ENCODE measurements around the gene SP3. TPM values are rescaled to one million over a fixed set of nuclear protein-coding genes. Genes with fewer than 3 reads are reported as not detected.

The SP3 gene
- total and polyA plus RNA-seq, 3 experiments from 2014 or later, result 61.0 to 98.4 (median 93.0) TPM

- no peak for DNase-seq
- CTCF ChIA-PET, result no interaction called here
- H3K4me3 Mint-ChIP-seq, result no peak overlapping the region
Observed at GRCh38 chr2:173934895-173935294, 30.3 kb downstream of the SP3 start.

GRCh38 chr2:173931751-173932150 lies 33.4 kb downstream of the SP3 start:
- H3K4me1 ChIP-seq (ENCODE audit: insufficient read depth, low read length), result peaks cover 44% of the 10 kb centered on the region
- peaks cover 7 to 43% (median 15%) of the 10 kb centered on the region in 3 donors for H3K36me3 Mint-ChIP-seq
- H3K27me3 Mint-ChIP-seq, result no peaks in the 10 kb centered on the region
- ChIA-PET POLR2A (no interaction called here), CTCF (interaction anchor here (0.8 kb wide), 1 partner anchor 31 kb away, joined by 3 read pairs; no protein-coding TSS in a partner anchor)
- H3K9me3 ChIP-seq (ENCODE audit: low read length), result no peaks in the 10 kb centered on the region
- no peak overlapping the region for H3K27ac ChIP-seq (ENCODE audit: low read depth, low read length)
- no peak overlapping the region for H3K4me3 Mint-ChIP-seq
- peaks cover 9% of the 10 kb centered on the region for H3K36me3 ChIP-seq (ENCODE audit: insufficient read depth, low read length)
- no peaks in the 10 kb centered on the region for H3K9me3 Mint-ChIP-seq
- no peaks in the 10 kb centered on the region for H3K27me3 ChIP-seq (ENCODE audit: insufficient read depth, low read length, poor library complexity, severe bottlenecking)
- H3K4me1 Mint-ChIP-seq, result peaks cover 44 to 57% (median 53%) of the 10 kb centered on the region in 3 donors
- no peak overlapping the region for H3K4me3 ChIP-seq (ENCODE audit: low read length)
- H3K27ac Mint-ChIP-seq, result no peak overlapping the region
- no peak for DNase-seq

More at GRCh38 chr2:173934895-173935294, 30.3 kb downstream of the SP3 start:
- no peaks in the 10 kb centered on the region for H3K9me3 Mint-ChIP-seq
- peaks cover 42 to 47% (median 45%) of the 10 kb centered on the region in 3 donors for H3K4me1 Mint-ChIP-seq
- peak overlapping the region in 1 of 8 donors; percentile 42 for H3K27ac Mint-ChIP-seq
- H3K36me3 Mint-ChIP-seq, result peaks cover 0 to 35% (median 6%) of the 10 kb centered on the region in 3 donors
- Histone ChIP-seq H3K9me3 (ENCODE audit: low read length) (no peaks in the 10 kb centered on the region), H3K27me3 (ENCODE audit: insufficient read depth, low read length, poor library complexity, severe bottlenecking) (no peaks in the 10 kb centered on the region), H3K27ac (ENCODE audit: low read depth, low read length) (no peak overlapping the region), H3K4me1 (ENCODE audit: insufficient read depth, low read length) (peaks cover 55% of the 10 kb centered on the region), H3K36me3 (ENCODE audit: insufficient read depth, low read length) (no peaks in the 10 kb centered on the region), H3K4me3 (ENCODE audit: low read length) (no peak overlapping the region)
- no peaks in the 10 kb centered on the region for H3K27me3 Mint-ChIP-seq
- POLR2A ChIA-PET, result no interaction called here

GRCh38 chr2:173929441-173929840 lies 35.7 kb downstream of the SP3 start:
- Histone ChIP-seq H3K27ac (ENCODE audit: low read depth, low read length) (no peak overlapping the region), H3K4me3 (ENCODE audit: low read length) (no peak overlapping the region), H3K36me3 (ENCODE audit: insufficient read depth, low read length) (peaks cover 9% of the 10 kb centered on the region), H3K4me1 (ENCODE audit: insufficient read depth, low read length) (peaks cover 39% of the 10 kb centered on the region), H3K9me3 (ENCODE audit: low read length) (no peaks in the 10 kb centered on the region), H3K27me3 (ENCODE audit: insufficient read depth, low read length, poor library complexity, severe bottlenecking) (no peaks in the 10 kb centered on the region)
- H3K4me3 Mint-ChIP-seq, result peak overlapping the region in 1 of 7 donors; percentile 20
- no peak for DNase-seq
- no peaks in the 10 kb centered on the region for H3K9me3 Mint-ChIP-seq
- peaks cover 8 to 43% (median 16%) of the 10 kb centered on the region in 3 donors for H3K36me3 Mint-ChIP-seq
- no peaks in the 10 kb centered on the region for H3K27me3 Mint-ChIP-seq
- H3K4me1 Mint-ChIP-seq, result peaks cover 57 to 77% (median 75%) of the 10 kb centered on the region in 3 donors
- H3K27ac Mint-ChIP-seq, result peak overlapping the region in 4 of 8 donors; percentile 4 to 51 (median 37)
- POLR2A ChIA-PET, result no interaction called here
- CTCF ChIA-PET, result no interaction called here

GRCh38 chr2:173926875-173927274 lies 38.3 kb downstream of the SP3 start:
- Mint-ChIP-seq H3K27me3 (no peaks in the 10 kb centered on the region), H3K4me1 (peaks cover 65 to 93% (median 90%) of the 10 kb centered on the region in 3 donors), H3K36me3 (peaks cover 8 to 29% (median 14%) of the 10 kb centered on the region in 3 donors), H3K27ac (peak overlapping the region in 2 of 8 donors; percentile 8 to 73), H3K4me3 (peak overlapping the region in 4 of 7 donors; percentile 7 to 40 (median 14)), H3K9me3 (no peaks in the 10 kb centered on the region)
- Histone ChIP-seq H3K36me3 (ENCODE audit: insufficient read depth, low read length) (peaks cover 9% of the 10 kb centered on the region), H3K9me3 (ENCODE audit: low read length) (no peaks in the 10 kb centered on the region), H3K4me1 (ENCODE audit: insufficient read depth, low read length) (peaks cover 57% of the 10 kb centered on the region), H3K27me3 (ENCODE audit: insufficient read depth, low read length, poor library complexity, severe bottlenecking) (no peaks in the 10 kb centered on the region), H3K27ac (ENCODE audit: low read depth, low read length) (no peak overlapping the region), H3K4me3 (ENCODE audit: low read length) (no peak overlapping the region)
- no peak for DNase-seq
- ChIA-PET POLR2A (no interaction called here), CTCF (no interaction called here)

- DNase-seq, result no peak
- Histone ChIP-seq H3K4me1 (ENCODE audit: insufficient read depth, low read length) (peaks cover 47% of the 10 kb centered on the region), H3K27me3 (ENCODE audit: insufficient read depth, low read length, poor library complexity, severe bottlenecking) (no peaks in the 10 kb centered on the region), H3K9me3 (ENCODE audit: low read length) (no peaks in the 10 kb centered on the region), H3K27ac (ENCODE audit: low read depth, low read length) (no peak overlapping the region), H3K36me3 (ENCODE audit: insufficient read depth, low read length) (peaks cover 3% of the 10 kb centered on the region), H3K4me3 (ENCODE audit: low read length) (no peak overlapping the region)
- Mint-ChIP-seq H3K27ac (peak overlapping the region in 3 of 8 donors; percentile 15 to 76 (median 29)), H3K9me3 (no peaks in the 10 kb centered on the region), H3K4me3 (peak overlapping the region in 1 of 7 donors; percentile 4), H3K4me1 (peaks cover 70 to 95% (median 92%) of the 10 kb centered on the region in 3 donors), H3K36me3 (peaks cover 8 to 20% (median 10%) of the 10 kb centered on the region in 3 donors), H3K27me3 (no peaks in the 10 kb centered on the region)
- CTCF ChIA-PET, result no interaction called here
- POLR2A ChIA-PET, result no interaction called here
Observed at GRCh38 chr2:173924285-173924684, 40.9 kb downstream of the SP3 start.

- CTCF ChIA-PET, result no interaction called here
- Histone ChIP-seq H3K4me3 (ENCODE audit: low read length) (no peak overlapping the region), H3K27ac (ENCODE audit: low read depth, low read length) (no peak overlapping the region), H3K9me3 (ENCODE audit: low read length) (no peaks in the 10 kb centered on the region), H3K4me1 (ENCODE audit: insufficient read depth, low read length) (peaks cover 38% of the 10 kb centered on the region), H3K27me3 (ENCODE audit: insufficient read depth, low read length, poor library complexity, severe bottlenecking) (no peaks in the 10 kb centered on the region), H3K36me3 (ENCODE audit: insufficient read depth, low read length) (peaks cover 6% of the 10 kb centered on the region)
- Mint-ChIP-seq H3K27me3 (no peaks in the 10 kb centered on the region), H3K4me3 (peak overlapping the region in 2 of 7 donors; percentile 5 to 10), H3K27ac (peak overlapping the region in 6 of 8 donors; percentile 0 to 80 (median 50)), H3K4me1 (peaks cover 74 to 97% (median 90%) of the 10 kb centered on the region in 3 donors), H3K36me3 (peaks cover 6 to 27% (median 10%) of the 10 kb centered on the region in 3 donors), H3K9me3 (no peaks in the 10 kb centered on the region)
- no peak for DNase-seq
- POLR2A ChIA-PET, result no interaction called here
Observed at GRCh38 chr2:173922760-173923159, 42.4 kb downstream of the SP3 start.

GRCh38 chr2:173922068-173922467 lies 43.1 kb downstream of the SP3 start:
- CTCF ChIA-PET, result no interaction called here

GRCh38 chr2:173914055-173914927 lies 50.9 kb downstream of the SP3 start:
- Mint-ChIP-seq H3K4me3 (no peak overlapping the region), H3K36me3 (peaks cover 18 to 86% (median 30%) of the 10 kb centered on the region in 3 donors), H3K4me1 (peaks cover 34 to 60% (median 48%) of the 10 kb centered on the region in 3 donors), H3K27ac (peak overlapping the region in 6 of 8 donors; percentile 20 to 75 (median 60)), H3K27me3 (no peaks in the 10 kb centered on the region), H3K9me3 (no peaks in the 10 kb centered on the region)
- no peaks in the 10 kb centered on the region for H3K27me3 ChIP-seq (ENCODE audit: insufficient read depth, low read length, poor library complexity, severe bottlenecking)
- peaks cover 23% of the 10 kb centered on the region for H3K36me3 ChIP-seq (ENCODE audit: insufficient read depth, low read length)
- H3K27ac ChIP-seq (ENCODE audit: low read depth, low read length), result no peak overlapping the region
- CTCF ChIA-PET, result interaction anchor here (0.8 to 1.0 kb wide), 2 partner anchors 30 to 39 kb away, joined by 3 read pairs; no protein-coding TSS in a partner anchor
- DNase-seq, result no peak
- no peak overlapping the region for H3K4me3 ChIP-seq (ENCODE audit: low read length)
- POLR2A ChIA-PET, result no interaction called here
- no peaks in the 10 kb centered on the region for H3K4me1 ChIP-seq (ENCODE audit: insufficient read depth, low read length)
- H3K9me3 ChIP-seq (ENCODE audit: low read length), result no peaks in the 10 kb centered on the region

More at GRCh38 chr2:173922068-173922467, 43.1 kb downstream of the SP3 start:
- Mint-ChIP-seq H3K27ac (peak overlapping the region; percentile 0 to 80 (median 57)), H3K36me3 (peaks cover 10 to 34% (median 11%) of the 10 kb centered on the region in 3 donors), H3K4me3 (peak overlapping the region in 2 of 7 donors; percentile 5 to 10), H3K27me3 (no peaks in the 10 kb centered on the region), H3K9me3 (no peaks in the 10 kb centered on the region), H3K4me1 (peaks cover 73 to 96% (median 94%) of the 10 kb centered on the region in 3 donors)
- Histone ChIP-seq H3K4me3 (ENCODE audit: low read length) (no peak overlapping the region), H3K36me3 (ENCODE audit: insufficient read depth, low read length) (peaks cover 6% of the 10 kb centered on the region), H3K4me1 (ENCODE audit: insufficient read depth, low read length) (peaks cover 38% of the 10 kb centered on the region), H3K27ac (ENCODE audit: low read depth, low read length) (no peak overlapping the region), H3K27me3 (ENCODE audit: insufficient read depth, low read length, poor library complexity, severe bottlenecking) (no peaks in the 10 kb centered on the region), H3K9me3 (ENCODE audit: low read length) (no peaks in the 10 kb centered on the region)
- DNase-seq, result no peak
- POLR2A ChIA-PET, result interaction anchor here (0.6 kb wide), 1 partner anchor 1413 kb away, joined by 3 read pairs; no protein-coding TSS in a partner anchor

All from CD8-positive, alpha-beta memory T cell (primary cell).